Heart left ventricle (tissue), 16 donors: ENCODE data around the gene MALSU1. TPM values are rescaled to one million over a fixed set of nuclear protein-coding genes. Genes with fewer than 3 reads are reported as not detected.

Source experiments
- ATAC-seq, 4 donors: fragments of 200-7000 bp; cut with Tn5 transposase; one replicate each; pipeline ENCODE4 v1.9.1; 2020 to 2022; ENCODE audit warnings: moderate library complexity in 4 of 4, mild to moderate bottlenecking in 3 of 4, moderate number of reproducible peaks in 1 of 4
- DNase-seq, 5 donors: peaks; one replicate each; pipeline ENCODE4 v3.0.0-alpha.2; 2020
- H3K27ac ChIP-seq, 12 donors: fragments of 200-600 bp; sonication (generic) in 4 of 12; one replicate each; pipeline versions ENCODE4 v1.5.0 to v1.8.0; 2016 to 2022; ENCODE audit warnings: mild to moderate bottlenecking in 2 of 12
- H3K27me3 ChIP-seq, 9 donors: fragments of 200-600 bp; sonication (generic) in 2 of 9; one replicate each; pipeline versions ENCODE4 v1.5.1 to v1.8.0; 2016 to 2022; ENCODE audit warnings: mild to moderate bottlenecking in 3 of 9
- H3K36me3 ChIP-seq, 9 donors: fragments of 200-600 bp; sonication (generic) in 2 of 9; one replicate each; pipeline versions ENCODE4 v1.5.0 to v1.8.0; 2018 to 2022; ENCODE audit warnings: mild to moderate bottlenecking in 2 of 9
- H3K4me1 ChIP-seq, 12 donors: fragments of 200-600 bp; sonication (generic) in 4 of 12; one replicate each; pipeline versions ENCODE4 v1.5.0 to v1.8.0; 2016 to 2022; ENCODE audit warnings: mild to moderate bottlenecking in 3 of 12
- H3K4me3 ChIP-seq, 12 donors: fragments of 200-600 bp; sonication (generic) in 4 of 12; one replicate each; pipeline versions ENCODE4 v1.5.0 to v1.8.0; 2017 to 2022; ENCODE audit warnings: mild to moderate bottlenecking in 9 of 12, moderate library complexity in 4 of 12
- H3K9me3 ChIP-seq, 12 donors: fragments of 200-600 bp; sonication (generic) in 4 of 12; one replicate each; pipeline versions ENCODE4 v1.5.0 to v1.8.0; 2016 to 2022; ENCODE audit warnings: mild to moderate bottlenecking in 1 of 12
- CTCF ChIP-seq, 12 donors: fragments of 200-600 bp; sonication (generic) in 4 of 12; IDR thresholded peaks; one replicate each; pipeline versions ENCODE4 v1.5.0 to v1.8.0; 2018 to 2022; ENCODE audit warnings: antibody characterized with exemption in 12 of 12, mild to moderate bottlenecking in 5 of 12
- POLR2A ChIP-seq, 2 donors: fragments of 450-650 bp; IDR thresholded peaks; one replicate each; pipeline ENCODE4 v1.6.1; 2017; ENCODE audit warnings: antibody characterized with exemption in 2 of 2, mild to moderate bottlenecking in 2 of 2, moderate library complexity in 2 of 2
- WGBS, 4 donors: extraction: QIAGEN DNeasy Blood & Tissue Kit in 2 of 4; methylation state at CpG; one replicate each; pipeline versions ENCODE4 v1.1.5 to v1.1.7; 2013 to 2018; 5-methylcytosine and 5-hydroxymethylcytosine counted together
- intact Hi-C, 10 donors: fragments of 100-400 bp; cut with DNase I; formaldehyde crosslinking; loops; one replicate each; pipeline versions ENCODE4 v1.11.1 to v1.14.2; 2022
- polyA plus RNA-seq, 2 donors: library from polyadenylated mRNA; stranded (reverse); fragments of 200-250 nt; gene quantifications; one replicate each; pipeline ENCODE4 v1.2.3, GENCODE V29; 2013
- total RNA-seq, 9 donors: library from RNA; depleted of rRNA in 2 of 9; stranded (reverse); fragments of >200 nt in 2 of 9; fragmentation: NEBNext Ultra II Directional in 3 of 9; extraction: Animal tissue kit (Norgen Biotek cat#: 25700) in 3 of 9; gene quantifications; one replicate each; pipeline versions ENCODE4 v1.1.0 to v1.2.4, GENCODE V29; 2016 to 2023
- donor health status: ischemic (EF 13 %, LVEDD 7.1; RV severe dilation, severe dysfunction).
- donor health status: healthy with polysubstance abuse.
- donor health status: DM: no; HTN: yes; CAD: no.
- donor health status: DM: no; HTN: no; CAD: no.
- donor health status: ischemic (EF 25% LVEDD 6.9; RV normal size, moderate dysfunction).
- donor health status: ischemic (EF 25% LVEDD 5.7; RV mildly dilated, moderate dysfunction).
- donor health status: healthy.
- donor health status: DM: yes; HTN: yes; CAD: no.
- donor health status: ischemic (EF 35%, LVEDD 5.7; RV mildly dilated, moderate dysfunction).
- donor health status: nonischemic (EF 11% LVEDD 7.7; RV severe dilation, severe dysfunction).
- donor health status: DM: yes; HTN: yes; CAD: no.
- donor health status: PGD.
- donor health status: ischemic (EF 29% LVEDD 5.4; RV normal size, mild dysfunction).
- donor health status: nonischemic (EF 23%, LVEDD 6.1; RV moderate dilation, normal function).

MALSU1 gene
- total and polyA plus RNA-seq, 11 donors, result 40.3 to 128 (median 104) TPM

GRCh38 chr7:23331132-23331531 is 32.0 kb downstream of the MALSU1 start:
- Histone ChIP-seq H3K27ac (no peak overlapping the region), H3K9me3 (no peaks in the 10 kb centered on the region), H3K27me3 (no peaks in the 10 kb centered on the region), H3K4me1 (peaks cover 0 to 42% (median 19%) of the 10 kb centered on the region in 12 donors), H3K36me3 (no peaks in the 10 kb centered on the region), H3K4me3 (no peak overlapping the region)
- DNase-seq, result no peak
- ATAC-seq, result no peak
- intact Hi-C loops, result no loop called here
- WGBS, 4 donors, result 76 to 91% (median 85%) methylated on average over 1 of the region's 1 CpG
- TF ChIP-seq POLR2A (IDR thresholded peaks at IDR 0.05) (no peak), CTCF (IDR thresholded peaks at IDR 0.05) (no peak)

- DNase-seq (no peak), ATAC-seq (no peak)
- Histone ChIP-seq H3K9me3 (no peaks in the 10 kb centered on the region), H3K27ac (peak overlapping the region in 2 of 12 donors; percentile 57 to 63), H3K4me1 (peaks cover 0 to 44% (median 19%) of the 10 kb centered on the region in 12 donors), H3K4me3 (no peak overlapping the region), H3K27me3 (no peaks in the 10 kb centered on the region), H3K36me3 (no peaks in the 10 kb centered on the region)
- TF ChIP-seq CTCF (IDR thresholded peaks at IDR 0.05) (no peak), POLR2A (IDR thresholded peaks at IDR 0.05) (no peak)
- intact Hi-C loops, result no loop called here
Observed at GRCh38 chr7:23332193-23332592, 33.1 kb downstream of the MALSU1 start.

GRCh38 chr7:23332910-23333612 is 33.9 kb downstream of the MALSU1 start:
- intact Hi-C loops, result no loop called here
- peak overlapping the region in 8 of 12 donors; percentile 6 to 63 (median 24) for H3K27ac ChIP-seq
- TF ChIP-seq POLR2A (IDR thresholded peaks at IDR 0.05) (no peak), CTCF (IDR thresholded peaks at IDR 0.05) (no peak)
- H3K27me3 ChIP-seq, result no peaks in the 10 kb centered on the region
- WGBS, 4 donors, result 19 to 29% (median 26%) methylated on average over 4 of the region's 4 CpGs
- H3K36me3 ChIP-seq, result no peaks in the 10 kb centered on the region
- H3K4me3 ChIP-seq, result no peak overlapping the region
- peaks cover 0 to 5% (median 0%) of the 10 kb centered on the region in 12 donors for H3K9me3 ChIP-seq
- peak in 3 of 4 donors; percentile 50 to 77 (median 63) for ATAC-seq
- H3K4me1 ChIP-seq, result peaks cover 0 to 44% (median 19%) of the 10 kb centered on the region in 12 donors
- DNase-seq, result peak in 4 of 5 donors; percentile 29 to 64 (median 50)

GRCh38 chr7:23333671-23334246 is 34.6 kb downstream of the MALSU1 start:
- H3K27ac ChIP-seq, result peak overlapping the region in 10 of 12 donors; percentile 6 to 63 (median 24)
- H3K4me1 ChIP-seq, result peaks cover 0 to 44% (median 19%) of the 10 kb centered on the region in 12 donors
- H3K9me3 ChIP-seq, result peaks cover 0 to 5% (median 0%) of the 10 kb centered on the region in 12 donors
- H3K27me3 ChIP-seq, result no peaks in the 10 kb centered on the region
- no peaks in the 10 kb centered on the region for H3K36me3 ChIP-seq
- TF ChIP-seq CTCF (IDR thresholded peaks at IDR 0.05) (no peak), POLR2A (IDR thresholded peaks at IDR 0.05) (no peak)
- DNase-seq, result peak in 2 of 5 donors; percentile 43 to 46
- no peak overlapping the region for H3K4me3 ChIP-seq
- 51 to 71% (median 61%) methylated on average over 9 of the region's 9 CpGs for WGBS, 4 donors
- peak; percentile 34 to 79 (median 46) for ATAC-seq
- intact Hi-C loops, result no loop called here
